Ovary (tissue), 9 donors: ENCODE measurements around the gene MTCH1. TPM values are rescaled to one million over a fixed set of nuclear protein-coding genes. Genes with fewer than 3 reads are reported as not detected.
"Not testable (repeated sequence)": the region's sequence is repeated elsewhere in the genome, so short reads cannot be mapped to it uniquely, and the experiment has no call there.

Experiments
- DNase-seq, 5 donors: peaks; one replicate each; pipeline ENCODE4 v3.0.0-alpha.2; 2019 to 2020
- H3K27ac ChIP-seq, 2 donors: fragments of 200-600 bp; one replicate each; pipeline versions ENCODE4 v1.5.1 to v1.8.0; 2019 to 2022
- H3K27me3 ChIP-seq: fragments of 200-600 bp; one replicate; pipeline ENCODE4 v1.8.0; 2022
- H3K36me3 ChIP-seq: fragments of 200-600 bp; sonication (generic); one replicate; pipeline ENCODE4 v1.5.1; 2019
- H3K4me1 ChIP-seq: one replicate; pipeline ENCODE4 v1.8.1; 2013; ENCODE audit warnings: mild to moderate bottlenecking, moderate library complexity; ENCODE audit not compliant: insufficient read depth
- H3K4me3 ChIP-seq: fragments of 200-600 bp; sonication (generic); one replicate; pipeline ENCODE4 v1.5.1; 2017
- H3K9me3 ChIP-seq, 2 donors: fragments of 200-600 bp in 1 of 2; sonication (generic) in 1 of 2; one replicate each; pipeline versions ENCODE4 v1.5.1 to v1.8.1; 2013 to 2019; ENCODE audit warnings: mild to moderate bottlenecking in 1 of 2, moderate library complexity in 1 of 2
- EP300 ChIP-seq: sonication (generic); formaldehyde crosslinking; IDR thresholded peaks from one replicate; pipeline ENCODE4 v1.6.1; 2017; ENCODE audit warnings: antibody characterized with exemption
- POLR2A ChIP-seq: fragments of 450-650 bp; IDR thresholded peaks from one replicate; pipeline ENCODE4 v1.6.1; 2017; ENCODE audit warnings: antibody characterized with exemption, mild to moderate bottlenecking, moderate library complexity
- WGBS, 3 donors: extraction: QIAGEN DNeasy Blood & Tissue Kit in 1 of 3; methylation state at CpG; one replicate each; pipeline versions ENCODE4 v1.1.5 to v1.1.7; 2013 to 2017; 5-methylcytosine and 5-hydroxymethylcytosine counted together
- intact Hi-C, 4 donors: fragments of 100-400 bp; cut with DNase I; formaldehyde crosslinking; loops; one replicate each; pipeline versions ENCODE4 v1.11.0 to v1.15.1; 2022 to 2023
- polyA plus RNA-seq, 2 donors: library from polyadenylated mRNA; stranded (reverse); fragments of 200-250 nt in 1 of 2; fragments of 350-450 nt in 1 of 2; fragmentation: Illumina TruSeq in 1 of 2; extraction: RNeasy Lipid Tissue Mini Kit (QIAGEN cat#74804) in 1 of 2; gene quantifications; one replicate each; pipeline ENCODE4 v1.2.3, GENCODE V29; 2013 to 2014
- total RNA-seq, 7 donors: library from RNA; depleted of rRNA in 2 of 7; stranded (reverse); fragments of >200 nt in 2 of 7; fragmentation: NEBNext Ultra II Directional in 3 of 7; extraction: Animal tissue kit (Norgen Biotek cat#: 25700) in 3 of 7; gene quantifications; one replicate each; pipeline versions ENCODE4 v1.1.0 to v1.2.4, GENCODE V29; 2016 to 2023
- TF ChIP-seq, protein P1 (sequence below), 3 donors: fragments of 450-650 bp in 2 of 3; fragments of 200-600 bp in 1 of 3; IDR thresholded peaks; one replicate each; pipeline versions ENCODE4 v1.5.1 to v1.8.0; 2016 to 2022; ENCODE audit warnings: antibody characterized with exemption in 3 of 3, mild to moderate bottlenecking in 1 of 3
- donor health status: DM: no; HTN: no; CAD: no; lungs with moderate emphysema.
- donor health status: DM: no; HTN: no; CAD: no.
- donor health status: Bipolar disorder and iron deficiency.
- donor health status: DM: yes; HTN: yes; CAD: no.
- donor health status: DM: no; HTN: no; CAD: no.
- donor health status: DM: yes; HTN: yes; CAD: no.

MTCH1 gene
- total and polyA plus RNA-seq, 9 donors, result 114 to 223 (median 180) TPM

DNA sequence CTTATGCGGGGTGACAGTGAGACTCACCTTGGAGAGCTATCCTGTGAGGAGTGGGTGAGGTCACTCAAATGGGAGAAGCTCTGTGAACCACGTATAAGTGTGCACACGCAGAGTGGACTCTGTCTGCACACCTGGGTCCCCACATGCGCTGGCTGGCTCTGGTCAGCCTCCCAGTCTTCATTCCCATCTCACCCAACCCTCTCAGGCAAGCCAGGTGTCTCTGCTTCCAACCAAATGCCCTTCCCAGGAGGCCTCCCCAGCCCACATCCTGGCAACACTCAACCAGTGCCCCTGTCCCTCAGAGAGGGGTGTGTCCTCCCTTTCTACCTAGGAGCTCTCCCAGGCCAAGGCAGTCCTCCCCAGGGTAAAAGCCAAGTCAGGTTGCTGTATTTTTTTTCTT is 39.5 kb downstream of the MTCH1 start:
- DNase-seq, result no peak
- Histone ChIP-seq H3K9me3 (no peaks in the 10 kb centered on the region), H3K4me1 (no peaks in the 10 kb centered on the region), H3K27ac (no peak overlapping the region), H3K36me3 (no peaks in the 10 kb centered on the region), H3K27me3 (no peaks in the 10 kb centered on the region), H3K4me3 (no peak overlapping the region)
- TF ChIP-seq POLR2A (no peak), EP300 (no peak)
- TF ChIP-seq, protein P1, sequence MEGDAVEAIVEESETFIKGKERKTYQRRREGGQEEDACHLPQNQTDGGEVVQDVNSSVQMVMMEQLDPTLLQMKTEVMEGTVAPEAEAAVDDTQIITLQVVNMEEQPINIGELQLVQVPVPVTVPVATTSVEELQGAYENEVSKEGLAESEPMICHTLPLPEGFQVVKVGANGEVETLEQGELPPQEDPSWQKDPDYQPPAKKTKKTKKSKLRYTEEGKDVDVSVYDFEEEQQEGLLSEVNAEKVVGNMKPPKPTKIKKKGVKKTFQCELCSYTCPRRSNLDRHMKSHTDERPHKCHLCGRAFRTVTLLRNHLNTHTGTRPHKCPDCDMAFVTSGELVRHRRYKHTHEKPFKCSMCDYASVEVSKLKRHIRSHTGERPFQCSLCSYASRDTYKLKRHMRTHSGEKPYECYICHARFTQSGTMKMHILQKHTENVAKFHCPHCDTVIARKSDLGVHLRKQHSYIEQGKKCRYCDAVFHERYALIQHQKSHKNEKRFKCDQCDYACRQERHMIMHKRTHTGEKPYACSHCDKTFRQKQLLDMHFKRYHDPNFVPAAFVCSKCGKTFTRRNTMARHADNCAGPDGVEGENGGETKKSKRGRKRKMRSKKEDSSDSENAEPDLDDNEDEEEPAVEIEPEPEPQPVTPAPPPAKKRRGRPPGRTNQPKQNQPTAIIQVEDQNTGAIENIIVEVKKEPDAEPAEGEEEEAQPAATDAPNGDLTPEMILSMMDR (IDR thresholded peaks at IDR 0.05), result no peak
- 86 to 89% (median 88%) methylated on average over 4 of the region's 4 CpGs for WGBS, 3 donors
- intact Hi-C loops, result no loop called here

DNA sequence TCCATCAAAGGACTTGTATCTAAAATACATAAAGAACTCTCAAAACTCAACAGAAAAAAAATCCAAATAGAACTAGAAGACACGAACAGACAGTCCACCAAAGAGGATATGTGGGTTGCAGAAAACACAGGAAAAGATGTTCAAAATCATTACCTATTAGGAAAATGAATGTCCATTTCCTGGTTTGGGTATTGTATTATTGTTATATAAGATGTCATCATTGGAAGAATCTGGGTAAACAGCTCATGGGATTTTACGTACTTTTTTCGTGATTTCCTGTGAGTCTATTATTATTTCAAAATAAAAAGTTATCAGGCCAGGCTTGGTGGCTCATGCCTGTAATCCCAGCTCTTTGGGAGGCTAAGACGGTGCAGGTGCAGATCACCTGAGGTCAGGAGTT is 40.7 kb downstream of the MTCH1 start:
- no peaks in the 10 kb centered on the region for H3K9me3 ChIP-seq
- no peak overlapping the region for H3K27ac ChIP-seq
- no peak for DNase-seq
- whole genome bisulfite sequencing, 3 donors, result 85 to 92% (median 91%) methylated on average over 4 of the region's 4 CpGs
- no peak overlapping the region for H3K4me3 ChIP-seq
- TF ChIP-seq EP300, result no peak
- TF ChIP-seq, protein P1 (IDR thresholded peaks at IDR 0.05), result no peak
- no peak for TF ChIP-seq POLR2A
- H3K36me3 ChIP-seq, result no peaks in the 10 kb centered on the region
- H3K27me3 ChIP-seq, result no peaks in the 10 kb centered on the region
- intact Hi-C loops, result no loop called here
- no peaks in the 10 kb centered on the region for H3K4me1 ChIP-seq

DNA sequence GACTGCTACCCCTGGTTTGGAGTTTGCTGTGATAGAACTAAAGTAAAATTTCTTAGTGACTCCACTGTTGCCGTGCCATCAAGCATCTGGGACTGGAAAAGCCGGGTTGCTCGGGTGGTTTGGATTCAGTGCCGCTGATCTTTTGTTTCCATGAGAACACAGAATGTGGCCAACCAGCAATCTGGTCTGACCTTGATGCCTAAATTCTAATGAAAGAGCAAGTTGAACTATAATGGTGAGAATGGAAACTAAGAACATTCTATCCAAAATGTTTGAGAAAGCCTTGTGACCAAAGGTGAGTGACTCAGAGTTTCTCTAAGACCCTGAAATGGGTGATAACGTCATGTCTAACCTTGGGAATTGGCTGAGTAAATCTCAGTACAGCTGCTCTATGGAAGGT is 41.3 kb downstream of the MTCH1 start:
- no peaks in the 10 kb centered on the region for H3K36me3 ChIP-seq
- no peaks in the 10 kb centered on the region for H3K4me1 ChIP-seq
- no peak for DNase-seq
- intact Hi-C loops, result no loop called here
- H3K9me3 ChIP-seq, result no peaks in the 10 kb centered on the region
- no peaks in the 10 kb centered on the region for H3K27me3 ChIP-seq
- H3K27ac ChIP-seq, result no peak overlapping the region
- 23 to 53% (median 31%) methylated on average over 5 of the region's 5 CpGs for WGBS, 3 donors
- TF ChIP-seq, protein P1 (IDR thresholded peaks at IDR 0.05), result no peak
- TF ChIP-seq POLR2A, result no peak
- no peak for TF ChIP-seq EP300
- H3K4me3 ChIP-seq, result no peak overlapping the region

DNA sequence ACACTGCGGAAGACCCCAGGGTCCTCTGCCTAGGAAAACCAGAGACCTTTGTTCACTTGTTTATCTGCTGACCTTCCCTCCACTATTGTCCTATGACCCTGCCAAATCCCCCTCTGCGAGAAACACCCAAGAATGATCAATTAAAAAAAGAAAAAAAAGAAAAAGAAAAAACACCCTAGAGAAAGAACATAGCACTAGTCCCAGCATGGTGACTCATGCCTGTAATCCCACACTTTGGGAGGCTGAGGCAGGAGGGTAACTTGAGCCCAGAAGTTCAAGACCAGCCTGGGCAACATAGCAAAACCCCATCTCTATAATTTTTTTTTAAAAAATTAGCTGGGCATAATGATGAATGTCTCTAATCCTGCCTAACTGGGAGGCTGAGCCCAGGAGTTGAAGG is 43.7 kb downstream of the MTCH1 start:
- H3K4me3 ChIP-seq, H3K27me3 ChIP-seq, H3K27ac ChIP-seq, H3K36me3 ChIP-seq, H3K9me3 ChIP-seq, H3K4me1 ChIP-seq, DNase-seq, intact Hi-C loops: not testable (repeated sequence)
- WGBS, 3 donors, result 70 to 78% (median 75%) methylated on average over 1 to 2 of the region's 2 CpGs

DNA sequence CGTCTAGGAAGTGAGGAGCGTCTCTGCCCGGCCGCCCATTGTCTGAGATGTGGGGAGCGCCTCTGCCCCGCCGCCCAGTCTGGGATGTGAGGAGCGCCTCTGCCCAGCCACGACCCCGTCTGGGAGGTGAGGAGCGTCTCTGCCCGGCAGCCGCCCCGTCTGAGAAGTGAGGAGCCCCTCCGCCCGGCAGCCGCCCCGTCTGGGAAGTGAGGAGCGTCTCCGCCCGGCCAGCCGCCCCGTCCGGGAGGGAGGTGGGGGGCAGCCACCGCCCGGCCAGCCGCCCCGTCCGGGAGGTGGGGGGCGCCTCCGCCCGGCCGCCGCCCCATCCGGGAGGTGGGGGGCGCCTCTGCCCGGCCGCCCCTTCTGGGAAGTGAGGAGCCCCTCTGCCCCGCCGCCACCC is 44.4 kb downstream of the MTCH1 start:
- H3K36me3 ChIP-seq, H3K27me3 ChIP-seq, DNase-seq, H3K4me3 ChIP-seq, H3K4me1 ChIP-seq, intact Hi-C loops, H3K27ac ChIP-seq, H3K9me3 ChIP-seq: not testable (repeated sequence)
- 93 to 97% (median 96%) methylated on average over 13 to 40 of the region's 40 CpGs for WGBS, 3 donors

DNA sequence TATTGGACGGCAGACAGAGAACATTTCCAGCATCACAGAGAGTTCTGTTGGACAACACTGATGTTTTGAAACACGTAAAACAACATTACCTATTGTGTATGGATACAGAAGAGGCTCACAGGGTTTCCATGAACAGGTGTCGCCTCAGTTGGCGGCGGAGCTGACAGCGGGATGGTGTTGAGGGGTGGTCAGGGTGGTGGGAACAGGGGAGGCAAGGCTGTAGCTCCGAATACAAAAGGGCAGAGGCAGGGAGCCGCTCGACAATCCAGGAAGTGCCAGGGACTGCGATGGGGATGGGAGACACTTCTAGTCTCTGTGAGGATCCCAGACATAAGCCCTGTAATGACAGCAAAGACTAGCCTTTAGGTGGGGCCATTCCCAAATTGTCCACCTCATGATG is 46.0 kb downstream of the MTCH1 start:
- Histone ChIP-seq H3K27me3 (no peaks in the 10 kb centered on the region), H3K9me3 (no peaks in the 10 kb centered on the region), H3K27ac (no peak overlapping the region), H3K4me3 (no peak overlapping the region), H3K36me3 (no peaks in the 10 kb centered on the region), H3K4me1 (no peaks in the 10 kb centered on the region)
- TF ChIP-seq EP300, result no peak
- TF ChIP-seq POLR2A, result no peak
- TF ChIP-seq, protein P1 (IDR thresholded peaks at IDR 0.05), result no peak
- WGBS, 3 donors, result 87 to 92% (median 88%) methylated on average over 10 of the region's 10 CpGs
- intact Hi-C loops, result no loop called here
- no peak for DNase-seq

DNA sequence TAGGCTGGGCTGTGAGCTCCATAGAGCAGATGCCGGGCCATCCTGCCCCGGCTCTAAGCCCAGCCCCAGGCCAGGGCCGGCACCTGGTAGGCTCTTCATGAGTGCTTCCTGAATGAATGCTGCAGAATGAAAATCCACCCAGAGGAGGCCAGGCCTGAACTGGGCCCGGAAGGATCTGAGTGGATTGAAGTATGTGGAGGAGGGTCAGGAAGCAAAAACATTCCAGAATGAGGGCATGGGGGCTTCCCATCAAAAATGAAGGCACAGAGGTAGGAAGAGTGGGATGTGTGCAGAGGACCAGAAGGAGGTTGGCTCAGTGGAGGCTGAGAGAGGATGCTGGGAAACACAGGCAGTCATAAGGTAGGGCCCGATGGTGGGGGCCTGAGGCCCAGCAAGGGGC is 47.0 kb downstream of the MTCH1 start:
- H3K27me3 ChIP-seq, H3K36me3 ChIP-seq, H3K4me1 ChIP-seq, H3K27ac ChIP-seq, DNase-seq, H3K9me3 ChIP-seq, H3K4me3 ChIP-seq, intact Hi-C loops: not testable (repeated sequence)
- WGBS, 3 donors, result 81 to 87% (median 83%) methylated on average over 5 of the region's 5 CpGs
